22Rv1 (cell line): ENCODE data around the gene MED19.

ENCODE experiments used
- H3K27ac ChIP-seq: fragments of 450-650 bp; 2 replicates; pipeline ENCODE4 v1.5.1; 2017
- ZFX ChIP-seq: fragments of 450-650 bp; IDR thresholded peaks from 2 replicates; pipeline ENCODE4 v1.6.1; 2017; ENCODE audit warnings: antibody characterized with exemption, borderline replicate concordance
- TF ChIP-seq, protein P1 (sequence below): fragments of 450-650 bp; IDR thresholded peaks from 2 replicates; pipeline ENCODE4 v1.5.1; 2017; ENCODE audit warnings: mild to moderate bottlenecking

MED19 gene

GRCh38 chr11:57744357-57744756, 32.3 kb upstream of the MED19 start:
- TF ChIP-seq, protein P1, sequence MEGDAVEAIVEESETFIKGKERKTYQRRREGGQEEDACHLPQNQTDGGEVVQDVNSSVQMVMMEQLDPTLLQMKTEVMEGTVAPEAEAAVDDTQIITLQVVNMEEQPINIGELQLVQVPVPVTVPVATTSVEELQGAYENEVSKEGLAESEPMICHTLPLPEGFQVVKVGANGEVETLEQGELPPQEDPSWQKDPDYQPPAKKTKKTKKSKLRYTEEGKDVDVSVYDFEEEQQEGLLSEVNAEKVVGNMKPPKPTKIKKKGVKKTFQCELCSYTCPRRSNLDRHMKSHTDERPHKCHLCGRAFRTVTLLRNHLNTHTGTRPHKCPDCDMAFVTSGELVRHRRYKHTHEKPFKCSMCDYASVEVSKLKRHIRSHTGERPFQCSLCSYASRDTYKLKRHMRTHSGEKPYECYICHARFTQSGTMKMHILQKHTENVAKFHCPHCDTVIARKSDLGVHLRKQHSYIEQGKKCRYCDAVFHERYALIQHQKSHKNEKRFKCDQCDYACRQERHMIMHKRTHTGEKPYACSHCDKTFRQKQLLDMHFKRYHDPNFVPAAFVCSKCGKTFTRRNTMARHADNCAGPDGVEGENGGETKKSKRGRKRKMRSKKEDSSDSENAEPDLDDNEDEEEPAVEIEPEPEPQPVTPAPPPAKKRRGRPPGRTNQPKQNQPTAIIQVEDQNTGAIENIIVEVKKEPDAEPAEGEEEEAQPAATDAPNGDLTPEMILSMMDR, result no peak
- TF ChIP-seq ZFX, result no peak
- H3K27ac ChIP-seq, result no peak overlapping the region

- TF ChIP-seq, protein P1, result no peak
- TF ChIP-seq ZFX, result no peak
- H3K27ac ChIP-seq, result peak overlapping the region; percentile 81
Observed at GRCh38 chr11:57742087-57742452, 30.1 kb upstream of the MED19 start.

DNA sequence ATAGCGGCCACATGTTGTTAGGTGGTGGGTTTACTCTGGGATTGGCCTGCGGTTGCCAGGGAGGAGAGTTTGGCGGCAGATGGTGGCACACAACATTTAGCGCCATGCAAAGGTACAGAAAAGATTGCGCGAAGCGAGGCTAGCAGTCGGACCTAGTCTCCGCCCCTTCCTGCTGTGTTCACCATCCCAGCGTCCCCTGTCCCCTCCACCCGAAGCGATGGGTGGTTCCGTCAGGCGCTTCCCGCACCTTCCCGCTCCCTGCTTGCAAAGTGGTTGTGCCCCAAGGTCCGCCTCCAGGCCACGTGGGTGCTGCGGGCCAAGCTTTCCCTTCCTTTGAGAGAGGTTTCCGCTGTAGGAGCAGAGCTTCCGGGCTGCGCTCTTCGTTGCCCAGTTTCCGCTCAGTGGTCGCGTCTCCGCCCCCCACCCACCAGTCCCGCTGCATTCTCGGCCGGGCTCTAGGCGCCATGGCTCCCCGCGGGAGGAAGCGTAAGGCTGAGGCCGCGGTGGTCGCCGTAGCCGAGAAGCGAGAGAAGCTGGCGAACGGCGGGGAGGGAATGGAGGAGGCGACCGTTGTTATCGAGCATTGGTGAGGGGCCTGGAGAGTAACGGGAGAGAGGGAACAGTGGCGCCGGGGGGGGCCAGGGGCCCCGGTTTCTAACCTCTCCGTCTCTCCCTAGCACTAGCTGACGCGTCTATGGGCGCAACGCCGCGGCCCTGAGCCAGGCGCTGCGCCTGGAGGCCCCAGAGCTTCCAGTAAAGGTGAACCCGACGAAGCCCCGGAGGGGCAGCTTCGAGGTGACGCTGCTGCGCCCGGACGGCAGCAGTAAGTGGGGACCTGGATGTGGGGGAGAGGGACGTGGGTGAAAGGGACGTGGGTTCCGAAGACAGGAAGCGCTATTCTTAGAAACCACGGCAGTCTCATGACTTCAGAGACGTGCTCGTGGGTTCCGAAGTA, 29.4 kb upstream of the MED19 start, which contains the start of gene SELENOH:
Gene SELENOH, plus strand, starts transcription at position 360 of the 955 bp plus-strand sequence. Its CDS starts 105 bp downstream, at position 465.
- TF ChIP-seq ZFX, result no peak
- TF ChIP-seq, protein P1, result no peak
- peak within 1 kb of the TSS; percentile 81 for H3K27ac ChIP-seq

GRCh38 chr11:57735619-57736298, 23.7 kb upstream of the MED19 start:
- H3K27ac ChIP-seq, result no peak overlapping the region
- TF ChIP-seq, protein P1, result no peak
- TF ChIP-seq ZFX, result no peak

GRCh38 chr11:57732661-57733060, 20.6 kb upstream of the MED19 start:
- no peak overlapping the region for H3K27ac ChIP-seq
- TF ChIP-seq, protein P1, result no peak
- TF ChIP-seq ZFX, result no peak

GRCh38 chr11:57729479-57729878, 17.5 kb upstream of the MED19 start:
- H3K27ac ChIP-seq, result no peak overlapping the region
- TF ChIP-seq, protein P1, result no peak
- TF ChIP-seq ZFX, result no peak

- H3K27ac ChIP-seq, result no peak overlapping the region
- TF ChIP-seq ZFX, result no peak
- TF ChIP-seq, protein P1, result no peak
Observed at GRCh38 chr11:57728829-57729228, 16.8 kb upstream of the MED19 start.
